SJCRH30 (cell line): ENCODE results near the gene BCAS3. TPM values are rescaled to one million over a fixed set of nuclear protein-coding genes. Genes with fewer than 3 reads are reported as not detected.

ENCODE experiments used
- DNase-seq, 2 experiments: peaks; one replicate each; pipeline ENCODE4 v3.0.0-alpha.2; 2015 to 2020
- H3K27ac ChIP-seq: fragments of 250-450 bp; sonication (Bioruptor Pico); 2 replicates; pipeline ENCODE4 v1.5.1; 2020; ENCODE audit warnings: mild to moderate bottlenecking, moderate library complexity
- H3K27me3 ChIP-seq: fragments of 250-450 bp; sonication (Bioruptor Pico); 2 replicates; pipeline ENCODE4 v1.5.1; 2020; ENCODE audit warnings: mild to moderate bottlenecking, moderate library complexity
- H3K36me3 ChIP-seq: fragments of 250-450 bp; sonication (Bioruptor Pico); 2 replicates; pipeline ENCODE4 v1.5.1; 2020; ENCODE audit warnings: mild to moderate bottlenecking, moderate library complexity
- H3K4me1 ChIP-seq: fragments of 250-450 bp; sonication (Bioruptor Pico); 2 replicates; pipeline ENCODE4 v1.5.1; 2020; ENCODE audit warnings: mild to moderate bottlenecking, moderate library complexity
- H3K4me3 ChIP-seq: fragments of 250-450 bp; sonication (Bioruptor Pico); 2 replicates; pipeline ENCODE4 v1.5.1; 2020; ENCODE audit warnings: mild to moderate bottlenecking, moderate library complexity
- H3K9me3 ChIP-seq: fragments of 250-450 bp; sonication (Bioruptor Pico); replicated peaks from 2 replicates; pipeline ENCODE4 v1.5.1; 2020; ENCODE audit warnings: mild to moderate bottlenecking, moderate library complexity
- total RNA-seq: library from RNA; depleted of rRNA; stranded (reverse); fragments of >200 nt; shearing (Covaris generic); gene quantifications from 2 replicates; pipeline ENCODE4 v1.2.3, GENCODE V29; 2014

BCAS3 gene
- total RNA-seq, 1 experiment from 2014 or later = 11.6 TPM

DNA sequence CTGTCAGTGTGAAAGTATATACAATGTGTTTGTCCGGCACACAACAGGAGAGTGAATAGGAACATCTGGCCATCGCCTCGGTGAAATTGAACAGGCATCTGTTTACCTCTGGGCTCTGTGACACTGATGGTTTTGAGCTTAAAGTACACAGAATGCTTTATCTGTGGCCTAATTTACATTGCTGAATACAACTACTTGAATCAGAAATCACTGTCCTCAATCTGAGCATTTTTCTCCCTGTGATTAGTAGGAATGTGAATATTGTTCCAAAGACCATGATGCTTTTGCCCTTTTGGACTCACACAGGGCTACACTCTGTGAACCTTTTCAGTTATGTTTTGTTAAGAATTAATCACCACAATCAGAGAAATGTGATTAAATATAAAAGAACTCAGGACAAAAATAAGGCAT, 399.0 kb downstream of the BCAS3 start:
- H3K4me3 ChIP-seq = no peak overlapping the region
- no peak for DNase-seq
- H3K36me3 ChIP-seq = no peaks in the 10 kb centered on the region
- H3K27ac ChIP-seq = no peak overlapping the region
- no peaks in the 10 kb centered on the region; the same call in 1 of the 2 replicates for H3K4me1 ChIP-seq
- no peaks in the 10 kb centered on the region for H3K27me3 ChIP-seq
- 0 out of 2 replicates have a peak, but pooled peaks cover 2% of the 10 kb centered on the region for H3K9me3 ChIP-seq

DNA sequence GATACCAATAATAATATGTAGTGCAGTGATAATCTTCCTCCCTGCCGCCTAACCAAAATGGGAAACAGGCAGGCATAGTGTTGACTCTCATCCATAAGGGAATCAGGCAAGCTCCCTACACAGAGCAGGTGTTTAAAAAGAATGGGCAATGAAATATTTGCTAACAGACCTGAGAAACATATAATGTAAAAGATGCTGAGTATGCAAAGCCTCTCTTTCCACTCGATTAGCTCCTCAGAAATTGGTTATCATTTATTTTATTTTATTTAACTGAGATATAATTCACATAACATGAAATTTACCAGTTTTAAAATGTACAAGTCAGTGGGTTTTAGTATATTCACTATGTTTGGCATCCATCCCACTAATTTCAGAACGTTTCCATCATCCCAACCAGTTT, 404.3 kb downstream of the BCAS3 start:
- no peak for DNase-seq
- no peaks in the 10 kb centered on the region for H3K36me3 ChIP-seq
- no peak overlapping the region for H3K27ac ChIP-seq
- H3K4me1 ChIP-seq = no peaks in the 10 kb centered on the region
- no peak overlapping the region for H3K4me3 ChIP-seq
- H3K27me3 ChIP-seq = no peaks in the 10 kb centered on the region
- H3K9me3 ChIP-seq = no peaks in the 10 kb centered on the region

DNA sequence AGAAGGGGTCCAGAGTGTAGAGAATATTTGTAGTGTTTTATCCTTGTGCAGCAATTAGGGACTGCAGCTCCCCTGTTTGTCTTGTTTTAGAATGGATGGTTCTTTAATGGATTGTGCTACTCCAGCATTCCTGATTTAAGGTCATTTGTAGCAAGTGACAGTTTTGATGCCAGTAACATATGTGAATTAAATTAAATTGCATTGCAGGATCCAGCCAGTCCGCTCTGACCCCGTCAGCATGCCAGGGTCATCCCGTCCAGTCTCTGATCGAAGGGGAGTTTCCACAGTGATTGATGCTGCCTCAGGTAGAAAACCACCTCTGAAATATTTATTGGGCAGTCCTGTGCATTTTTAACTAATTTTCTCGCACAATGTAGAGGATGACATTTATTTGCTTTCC, 406.6 kb downstream of the BCAS3 start:
- no peaks in the 10 kb centered on the region for H3K9me3 ChIP-seq
- no peak for DNase-seq
- H3K27ac ChIP-seq = no peak overlapping the region
- H3K36me3 ChIP-seq = no peaks in the 10 kb centered on the region
- no peak overlapping the region for H3K4me3 ChIP-seq
- no peaks in the 10 kb centered on the region for H3K4me1 ChIP-seq
- H3K27me3 ChIP-seq = no peaks in the 10 kb centered on the region

DNA sequence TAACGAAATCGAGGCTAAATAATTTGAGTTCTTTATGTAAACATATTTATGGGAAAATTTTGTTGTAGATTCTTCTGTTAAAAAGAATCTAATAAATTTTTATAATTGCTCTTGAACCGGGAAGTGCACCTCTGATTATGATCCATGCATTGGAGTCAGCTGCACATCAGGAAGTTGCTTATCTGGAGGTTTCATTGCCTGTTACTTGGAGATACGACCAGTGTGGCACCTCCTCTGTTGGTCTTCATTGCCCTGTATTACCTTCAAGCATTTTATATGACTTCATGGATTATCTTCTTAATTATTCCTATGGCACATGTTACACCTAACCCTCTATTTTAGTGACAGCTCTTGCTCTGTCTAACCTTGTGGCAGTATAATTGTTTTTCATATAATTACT, 409.4 kb downstream of the BCAS3 start:
- no peaks in the 10 kb centered on the region for H3K36me3 ChIP-seq
- no peaks in the 10 kb centered on the region for H3K27me3 ChIP-seq
- H3K4me3 ChIP-seq = no peak overlapping the region
- no peak overlapping the region for H3K27ac ChIP-seq
- no peak for DNase-seq
- no peaks in the 10 kb centered on the region for H3K4me1 ChIP-seq
- no peaks in the 10 kb centered on the region for H3K9me3 ChIP-seq

DNA sequence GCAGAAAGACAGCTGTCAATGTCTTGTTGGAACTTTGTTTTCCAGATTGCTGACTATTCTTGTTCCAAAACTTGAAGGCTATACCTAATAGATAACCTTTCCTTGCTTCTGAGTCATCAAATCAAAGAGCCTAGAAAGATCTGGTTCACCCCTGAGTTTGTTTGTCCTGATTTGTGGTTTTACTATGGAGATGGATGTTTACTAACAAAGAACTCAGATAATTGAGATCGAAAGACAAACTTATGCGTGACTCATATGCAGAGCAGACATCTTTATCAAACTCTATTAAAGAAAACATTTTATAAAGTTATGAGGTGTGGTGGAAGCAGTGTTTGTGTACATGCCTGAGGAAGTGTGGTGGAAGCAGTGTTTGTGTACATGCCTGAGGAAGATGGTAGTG, 410.9 kb downstream of the BCAS3 start:
- Histone ChIP-seq H3K4me3 (no peak overlapping the region), H3K9me3 (no peaks in the 10 kb centered on the region), H3K4me1 (no peaks in the 10 kb centered on the region), H3K36me3 (no peaks in the 10 kb centered on the region), H3K27me3 (no peaks in the 10 kb centered on the region), H3K27ac (no peak overlapping the region)
- no peak for DNase-seq

DNA sequence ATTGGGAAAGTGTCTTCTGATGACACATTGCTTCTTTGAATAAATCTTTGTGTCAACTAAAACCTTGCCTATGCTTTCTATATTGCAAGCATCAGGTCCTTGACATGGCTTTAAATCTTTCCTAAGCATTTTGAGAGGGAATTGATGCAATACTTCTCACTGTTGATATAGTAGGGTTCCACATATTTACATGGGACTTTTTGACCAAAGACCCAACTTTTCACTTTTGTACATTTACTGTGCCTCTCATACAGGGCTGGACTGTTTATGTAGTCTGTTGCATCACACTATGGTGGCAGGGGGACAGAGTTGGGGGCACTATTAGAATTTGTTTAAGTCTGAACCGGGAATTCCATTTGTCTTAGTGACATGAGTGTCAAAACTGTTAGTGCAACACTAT, 413.4 kb downstream of the BCAS3 start:
- H3K36me3 ChIP-seq = no peaks in the 10 kb centered on the region
- no peak overlapping the region for H3K4me3 ChIP-seq
- DNase-seq = no peak
- H3K9me3 ChIP-seq = no peaks in the 10 kb centered on the region
- H3K4me1 ChIP-seq = no peaks in the 10 kb centered on the region
- no peaks in the 10 kb centered on the region for H3K27me3 ChIP-seq
- no peak overlapping the region for H3K27ac ChIP-seq

DNA sequence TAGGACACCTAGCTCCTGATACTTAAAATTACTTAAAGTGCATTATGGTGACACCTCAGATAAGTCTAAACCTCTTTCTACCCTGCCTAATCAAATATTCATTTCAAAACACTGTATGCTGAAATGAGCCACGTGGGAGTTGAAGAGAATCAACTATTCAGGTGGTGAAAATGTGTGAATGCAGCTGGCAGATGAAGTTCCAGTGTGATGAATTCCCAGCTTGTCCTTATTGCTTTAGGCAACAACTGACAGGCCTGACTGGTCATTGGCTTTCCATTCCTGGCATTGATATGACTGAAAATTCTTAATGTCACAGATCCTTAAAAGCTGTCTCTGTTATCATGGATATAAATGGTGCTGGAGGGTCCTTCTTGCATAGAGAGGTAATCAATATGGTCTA, 420.1 kb downstream of the BCAS3 start:
- no peaks in the 10 kb centered on the region for H3K9me3 ChIP-seq
- no peaks in the 10 kb centered on the region for H3K27me3 ChIP-seq
- H3K4me3 ChIP-seq = no peak overlapping the region
- no peaks in the 10 kb centered on the region for H3K36me3 ChIP-seq
- no peak for DNase-seq
- no peaks in the 10 kb centered on the region for H3K4me1 ChIP-seq
- H3K27ac ChIP-seq = no peak overlapping the region

DNA sequence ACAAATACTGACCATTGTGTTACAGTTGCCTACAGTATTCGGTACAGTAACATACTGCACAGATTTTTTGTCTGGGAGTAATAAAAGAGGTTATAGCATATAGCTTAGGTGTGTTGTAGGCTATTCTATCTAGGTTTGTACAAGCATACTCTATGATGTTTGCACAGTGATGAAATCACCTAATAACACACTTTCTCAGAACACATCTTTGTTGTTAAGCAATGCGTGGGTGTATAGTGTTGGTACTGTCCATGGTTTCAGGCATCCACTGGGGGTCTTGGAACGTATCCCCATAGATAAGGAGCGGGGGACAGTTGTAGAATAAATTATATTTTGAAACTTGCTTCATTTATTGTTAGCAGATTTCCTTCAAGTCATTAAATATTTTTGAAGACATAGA, 428.7 kb downstream of the BCAS3 start:
- Histone ChIP-seq H3K4me1 (no peaks in the 10 kb centered on the region), H3K4me3 (no peak overlapping the region), H3K27me3 (no peaks in the 10 kb centered on the region), H3K9me3 (no peaks in the 10 kb centered on the region), H3K27ac (no peak overlapping the region), H3K36me3 (no peaks in the 10 kb centered on the region)
- DNase-seq = no peak

DNA sequence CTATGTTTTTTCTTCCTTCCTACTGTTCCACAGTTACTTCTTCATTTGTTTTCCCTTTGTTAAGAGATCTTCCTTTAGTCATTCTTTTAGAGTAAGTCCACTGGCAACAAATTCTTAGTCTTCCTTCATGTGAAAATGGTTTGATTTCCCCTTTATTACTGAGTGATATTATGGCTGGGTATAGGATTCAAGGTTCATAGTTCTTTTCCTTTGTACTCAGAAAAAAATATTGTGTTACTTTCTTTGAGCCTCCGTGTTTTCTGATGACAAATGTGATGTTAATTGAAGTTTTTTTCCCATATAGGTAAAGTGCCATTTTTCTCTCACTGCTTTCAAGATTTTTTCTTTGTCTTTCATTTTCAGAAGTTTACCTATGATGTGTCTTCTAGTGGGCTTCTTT, 438.9 kb downstream of the BCAS3 start:
- no peak overlapping the region for H3K27ac ChIP-seq
- no peaks in the 10 kb centered on the region for H3K36me3 ChIP-seq
- H3K9me3 ChIP-seq = 0 out of 2 replicates have a peak, but pooled peaks cover 3% of the 10 kb centered on the region

DNA sequence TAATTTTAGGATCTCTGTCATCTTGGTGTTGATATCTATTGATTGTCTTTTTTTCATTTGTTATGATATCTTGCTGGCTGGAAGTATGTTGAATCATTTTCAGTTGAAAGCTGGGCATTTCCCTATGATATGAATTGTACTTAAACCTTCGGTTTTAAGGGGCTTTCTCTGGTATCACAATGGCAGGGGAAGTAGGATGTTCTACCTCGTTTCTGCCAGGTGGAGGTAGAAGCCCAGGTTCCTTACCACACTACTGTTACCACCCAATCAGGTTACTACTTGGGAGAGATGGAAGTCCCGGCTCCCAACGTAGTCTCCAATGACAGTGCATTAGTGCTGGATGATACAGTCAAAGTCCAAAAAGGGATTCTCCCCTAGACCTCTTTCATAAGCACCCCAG, 440.3 kb downstream of the BCAS3 start:
- no peaks in the 10 kb centered on the region for H3K36me3 ChIP-seq
- H3K9me3 ChIP-seq = 0 out of 2 replicates have a peak, but pooled peaks cover 3% of the 10 kb centered on the region
- H3K27me3 ChIP-seq = no peaks in the 10 kb centered on the region
- H3K4me1 ChIP-seq = no peaks in the 10 kb centered on the region
- no peak overlapping the region for H3K27ac ChIP-seq
- no peak overlapping the region for H3K4me3 ChIP-seq
- no peak for DNase-seq

More for the DNA sequence above, 438.9 kb downstream of the BCAS3 start:
- H3K27me3 ChIP-seq = no peaks in the 10 kb centered on the region
- no peak for DNase-seq
- H3K4me3 ChIP-seq = no peak overlapping the region
- no peaks in the 10 kb centered on the region for H3K4me1 ChIP-seq

DNA sequence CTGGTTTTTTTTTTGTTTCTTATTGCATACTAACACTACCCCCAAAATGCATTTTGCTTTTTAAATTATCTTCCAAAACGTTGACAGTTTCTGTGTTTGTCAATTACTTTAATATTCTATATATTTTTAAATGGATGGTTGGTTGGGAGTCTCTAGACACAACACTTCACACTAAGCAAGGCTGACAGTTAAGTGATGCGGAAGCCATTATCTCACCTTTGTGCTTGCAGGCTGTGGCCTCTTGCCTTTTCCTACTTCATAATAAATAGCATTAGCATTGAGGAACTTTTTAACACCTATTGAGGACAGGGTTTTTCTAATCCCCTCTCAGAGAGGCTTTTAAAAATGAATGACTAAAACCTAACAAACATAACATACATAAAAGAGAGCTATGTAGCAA, 441.2 kb downstream of the BCAS3 start:
- DNase-seq = no peak
- no peaks in the 10 kb centered on the region for H3K36me3 ChIP-seq

DNA sequence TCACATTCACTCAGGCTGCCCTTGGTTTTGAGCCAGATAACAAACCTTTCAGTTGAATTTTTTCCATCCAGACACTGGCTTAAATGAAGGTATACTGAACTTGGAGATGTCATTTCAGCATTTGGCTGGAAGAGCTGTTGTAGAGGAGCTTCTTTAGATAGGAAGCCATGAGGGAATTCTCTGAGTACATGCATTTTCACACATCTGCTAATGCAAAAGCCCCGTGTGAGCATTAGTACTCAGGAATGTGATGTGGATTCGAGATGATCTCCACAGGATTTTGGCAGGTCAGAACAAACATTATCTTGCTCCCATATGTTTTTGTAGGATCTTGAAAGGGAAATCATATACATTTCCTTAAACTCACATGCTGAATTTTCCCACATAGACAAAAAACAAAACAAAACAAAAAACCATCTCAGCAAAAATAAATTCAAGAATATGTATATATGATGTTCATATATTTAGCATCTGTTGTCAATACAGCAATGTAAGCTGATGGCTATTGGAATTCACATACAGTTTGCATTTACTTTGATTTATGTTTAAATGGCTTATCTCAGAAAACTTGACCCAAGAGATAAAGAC, 444.8 kb downstream of the BCAS3 start:
- H3K9me3 ChIP-seq = 0 out of 2 replicates have a peak, but pooled peaks cover 3% of the 10 kb centered on the region
- no peaks in the 10 kb centered on the region for H3K27me3 ChIP-seq
- H3K4me3 ChIP-seq = no peak overlapping the region
- no peak overlapping the region for H3K27ac ChIP-seq
- no peaks in the 10 kb centered on the region for H3K36me3 ChIP-seq
- no peak for DNase-seq
- no peaks in the 10 kb centered on the region for H3K4me1 ChIP-seq

More for the DNA sequence above, 441.2 kb downstream of the BCAS3 start:
- H3K27ac ChIP-seq = no peak overlapping the region
- H3K4me1 ChIP-seq = no peaks in the 10 kb centered on the region
- 0 out of 2 replicates have a peak, but pooled peaks cover 3% of the 10 kb centered on the region for H3K9me3 ChIP-seq
- H3K27me3 ChIP-seq = no peaks in the 10 kb centered on the region
- no peak overlapping the region for H3K4me3 ChIP-seq

DNA sequence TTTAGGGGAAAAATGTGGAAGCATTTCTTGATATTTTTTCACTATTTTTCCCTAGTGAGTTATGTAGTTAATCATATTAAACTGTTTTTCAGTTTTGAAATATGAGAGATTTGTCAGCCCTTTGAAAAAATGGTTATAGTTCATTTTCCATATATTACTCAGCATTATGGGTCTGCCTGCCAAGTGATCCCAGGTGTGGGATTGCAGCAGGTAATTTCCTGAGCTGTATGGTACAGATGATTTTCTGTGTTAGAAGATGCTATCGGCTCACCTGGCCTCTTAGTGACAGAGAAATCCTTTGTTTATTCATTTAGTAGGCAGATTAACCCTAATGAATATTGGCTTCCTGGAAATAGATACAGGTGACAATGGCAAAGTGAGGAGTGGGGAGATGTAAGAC, 446.9 kb downstream of the BCAS3 start:
- no peaks in the 10 kb centered on the region for H3K9me3 ChIP-seq
- H3K27ac ChIP-seq = no peak overlapping the region
- H3K36me3 ChIP-seq = no peaks in the 10 kb centered on the region
- no peak overlapping the region for H3K4me3 ChIP-seq
- DNase-seq = no peak
- no peaks in the 10 kb centered on the region for H3K27me3 ChIP-seq
- H3K4me1 ChIP-seq = no peaks in the 10 kb centered on the region

DNA sequence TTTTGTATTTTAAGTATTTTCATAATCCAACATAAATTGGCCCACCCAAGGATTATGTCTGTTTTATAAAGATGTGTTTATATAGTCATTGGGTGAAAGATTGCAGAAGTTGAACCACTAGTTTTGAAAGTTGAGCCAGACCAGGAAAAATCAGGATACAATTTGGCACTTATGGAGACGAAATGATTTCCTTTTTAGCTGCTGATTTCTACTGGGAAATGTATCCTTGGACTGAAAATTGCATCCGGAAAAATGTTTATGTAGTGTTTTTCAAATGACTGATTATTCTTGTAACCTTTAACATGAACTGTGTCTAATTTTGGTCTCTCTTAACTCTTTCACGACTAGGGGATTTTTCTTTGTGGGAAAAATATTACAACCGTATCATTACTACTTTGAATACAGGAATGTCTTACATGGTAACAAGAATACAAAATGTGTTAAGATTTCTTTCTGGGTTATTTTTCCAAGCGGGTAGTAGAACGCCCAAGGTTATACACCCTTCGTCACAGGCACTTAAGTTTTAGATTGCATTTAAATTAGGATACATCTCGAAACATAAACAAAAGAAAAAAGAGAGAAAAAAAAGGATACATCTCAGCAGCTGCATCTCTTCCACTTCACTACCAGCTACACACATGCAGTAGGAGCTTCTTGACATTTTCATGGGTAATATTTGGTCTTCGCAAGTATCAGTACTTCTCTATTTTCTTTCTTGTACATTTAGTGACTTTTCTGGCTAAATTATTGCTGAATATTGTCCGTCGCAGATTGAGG, 449.0 kb downstream of the BCAS3 start:
- Histone ChIP-seq H3K27ac (peak overlapping the region; percentile 12; the same call in 1 of the 2 replicates), H3K4me1 (no peaks in the 10 kb centered on the region), H3K4me3 (no peak overlapping the region), H3K27me3 (no peaks in the 10 kb centered on the region), H3K36me3 (no peaks in the 10 kb centered on the region), H3K9me3 (no peaks in the 10 kb centered on the region)
- DNase-seq = no peak

DNA sequence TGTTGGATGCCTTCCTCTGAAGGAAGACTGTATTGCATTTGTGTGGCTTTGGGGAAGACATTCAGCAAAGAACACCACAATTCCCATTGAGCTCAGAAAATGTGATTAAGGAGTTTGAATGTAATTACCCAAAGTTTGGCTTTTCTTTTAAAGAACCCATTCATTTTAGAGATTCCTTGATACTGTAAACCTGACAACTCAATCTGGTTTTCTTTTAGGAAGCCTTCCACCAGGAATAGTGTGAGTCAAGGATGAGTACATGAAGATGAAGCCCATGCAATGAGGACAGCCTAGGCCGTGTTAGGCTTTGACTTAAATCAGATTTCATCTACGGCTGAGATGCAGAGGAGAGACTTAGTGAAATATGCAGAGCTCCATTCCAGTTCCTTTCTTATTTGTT, 450.3 kb downstream of the BCAS3 start:
- no peaks in the 10 kb centered on the region for H3K4me1 ChIP-seq

More for the DNA sequence above, 450.3 kb downstream of the BCAS3 start:
- H3K27me3 ChIP-seq = no peaks in the 10 kb centered on the region
- no peaks in the 10 kb centered on the region for H3K9me3 ChIP-seq
- H3K27ac ChIP-seq = no peak overlapping the region
- H3K36me3 ChIP-seq = no peaks in the 10 kb centered on the region
- no peak overlapping the region for H3K4me3 ChIP-seq
- no peak for DNase-seq
